HCT116 (cell line): ENCODE results near the gene PCLO. TPM values are rescaled to one million over a fixed set of nuclear protein-coding genes. Genes with fewer than 3 reads are reported as not detected.

Experiments
- ATAC-seq: fragments of 200-7000 bp; cut with Tn5 transposase; 2 replicates; pipeline ENCODE4 v1.9.1; 2020; ENCODE audit warnings: mild to moderate bottlenecking, moderate library complexity
- BruUV-seq: library from RNA; stranded (reverse); fragments of 400-500 nt; replicated peaks from 2 replicates; lab custom pipeline; 2021; lab: Mats Ljungman, UMichigan
- CTCF ChIA-PET: fragments of 300-600 bp; sonication (Branson Sonifier 250); formaldehyde crosslinking; loops from one replicate; lab custom pipeline; 2021; ENCODE audit warnings: antibody characterized with exemption; lab: Charles Lee
- POLR2A ChIA-PET: fragments of 300-600, 350-600 bp; sonication (Branson Sonifier 250); formaldehyde crosslinking; loops from one replicate; lab custom pipeline; 2021; ENCODE audit warnings: antibody characterized with exemption; lab: Charles Lee
- RAD21 ChIA-PET, 2 experiments: fragments of 300-600 bp; sonication (Branson Sonifier 250); formaldehyde crosslinking; loops; one replicate each; lab custom pipeline; 2023; ENCODE audit warnings: low total read pairs in 2 of 2; ENCODE audit not compliant: uncharacterized antibody in 2 of 2, unreplicated experiment in 2 of 2, low non-redundant PET in 1 of 2; lab: Charles Lee
- DNase-seq: peaks from one replicate; pipeline ENCODE4 v3.0.0-alpha.2; 2010; ENCODE audit warnings: low read depth, low spot score
- H2AFZ ChIP-seq: fragments of 200-600 bp; shearing (Covaris generic), sonication (generic); 2 replicates; pipeline ENCODE4 v1.6.1; 2017; ENCODE audit warnings: low read depth, mixed run types, mixed read lengths, antibody characterized with exemption, low read length; ENCODE audit not compliant: poor library complexity, severe bottlenecking
- H3K27ac ChIP-seq: 2 replicates; pipeline ENCODE4 v1.5.1; 2012; ENCODE audit warnings: low read depth, low read length
- H3K27me3 ChIP-seq: fragments of 200-600 bp; sonication (generic); 2 replicates; pipeline ENCODE4 v1.6.1; 2016; ENCODE audit warnings: mixed run types, low read length, mixed read lengths; ENCODE audit not compliant: insufficient read depth
- H3K36me3 ChIP-seq, 2 experiments: fragments of 200-500 bp in 1 of 2; fragments of 200-600 bp in 1 of 2; sonication (Bioruptor generic) in 1 of 2; sonication (generic) in 1 of 2; 2 replicates each; pipeline versions ENCODE4 v1.5.1 to v1.6.1; 2014 to 2016; ENCODE audit warnings: low read length in 2 of 2, inconsistent platforms in 1 of 2, mixed read lengths in 1 of 2, mixed run types in 1 of 2; ENCODE audit not compliant: insufficient read depth in 2 of 2, control insufficient read depth in 1 of 2
- H3K4me1 ChIP-seq, 2 experiments: fragments of 200-600 bp in 1 of 2; sonication (generic) in 1 of 2; 2 replicates each; pipeline versions ENCODE4 v1.5.1 to v1.6.1; 2012 to 2017; ENCODE audit warnings: low read length in 2 of 2, inconsistent platforms in 1 of 2, mild to moderate bottlenecking in 1 of 2, mixed read lengths in 1 of 2, mixed run types in 1 of 2, moderate library complexity in 1 of 2; ENCODE audit not compliant: insufficient read depth in 2 of 2, control insufficient read depth in 1 of 2
- H3K4me2 ChIP-seq: fragments of 200-600 bp; sonication (generic); 2 replicates; pipeline ENCODE4 v1.6.1; 2017; ENCODE audit warnings: mixed run types, low read length, mixed read lengths
- H3K4me3 ChIP-seq, 2 experiments: fragments of 200-600 bp in 1 of 2; sonication (generic) in 1 of 2; replicated peaks in 1 of 2; 2 replicates each; pipeline ENCODE4 v1.5.1; 2011 to 2016; ENCODE audit warnings: low read length in 2 of 2, control low read depth in 1 of 2, low read depth in 1 of 2, mild to moderate bottlenecking in 1 of 2, mixed read lengths in 1 of 2, mixed run types in 1 of 2
- H3K79me2 ChIP-seq: fragments of 200-600 bp; sonication (generic); 2 replicates; pipeline ENCODE4 v1.6.1; 2017; ENCODE audit warnings: mild to moderate bottlenecking, mixed run types, low read length, moderate library complexity, mixed read lengths; ENCODE audit not compliant: insufficient read depth
- H3K9ac ChIP-seq: fragments of 200-600 bp; sonication (generic); 2 replicates; pipeline ENCODE4 v1.6.1; 2016; ENCODE audit warnings: low read length, mixed read lengths
- H3K9me2 ChIP-seq: fragments of 200-600 bp; sonication (generic), shearing (Covaris generic); 2 replicates; pipeline ENCODE4 v1.6.1; 2017; ENCODE audit warnings: mixed run types, mild to moderate bottlenecking, moderate library complexity; ENCODE audit not compliant: insufficient read depth
- H3K9me3 ChIP-seq, 2 experiments: fragments of 200-500 bp in 1 of 2; fragments of 200-600 bp in 1 of 2; sonication (Bioruptor generic) in 1 of 2; sonication (generic) in 1 of 2; 2 replicates each; pipeline ENCODE4 v1.6.1; 2014 to 2017; ENCODE audit warnings: low read length in 2 of 2, mixed read lengths in 2 of 2, inconsistent platforms in 1 of 2, low read depth in 1 of 2, mild to moderate bottlenecking in 1 of 2, mixed run types in 1 of 2, moderate library complexity in 1 of 2; ENCODE audit not compliant: control insufficient read depth in 1 of 2, insufficient read depth in 1 of 2
- H4K20me1 ChIP-seq: fragments of 200-600 bp; sonication (generic), shearing (Covaris generic); 2 replicates; pipeline ENCODE4 v1.6.1; 2017; ENCODE audit warnings: mixed run types, mild to moderate bottlenecking, moderate library complexity; ENCODE audit not compliant: insufficient read depth
- ATF3 ChIP-seq: IDR thresholded peaks from 2 replicates; pipeline ENCODE4 v1.6.1; 2012
- CBX3 ChIP-seq: IDR thresholded peaks from 2 replicates; pipeline ENCODE4 v1.6.1; 2012; ENCODE audit warnings: low read depth
- CEBPB ChIP-seq: IDR thresholded peaks from 2 replicates; pipeline ENCODE4 v1.6.1; 2012; ENCODE audit warnings: low read depth
- ELF1 ChIP-seq: IDR thresholded peaks from 2 replicates; pipeline ENCODE4 v1.6.1; 2012; ENCODE audit warnings: low read depth, borderline replicate concordance
- EZH2 ChIP-seq: fragments of 200-600 bp; sonication (generic); IDR thresholded peaks from 2 replicates; pipeline ENCODE4 v1.6.1; 2017; ENCODE audit warnings: antibody characterized with exemption, mixed run types
- MAX ChIP-seq: IDR thresholded peaks from 2 replicates; pipeline ENCODE4 v1.6.1; 2012
- POLR2A ChIP-seq: IDR thresholded peaks from 2 replicates; pipeline ENCODE4 v1.7.0; 2011; ENCODE audit warnings: borderline replicate concordance; ENCODE audit not compliant: insufficient read depth, insufficient read length; ENCODE audit errors: extremely low read depth
- POLR2AphosphoS5 ChIP-seq: IDR thresholded peaks from 2 replicates; pipeline ENCODE4 v1.6.1; 2011; ENCODE audit warnings: mild to moderate bottlenecking, low read depth, low read length, moderate library complexity
- RAD21 ChIP-seq: IDR thresholded peaks from 2 replicates; pipeline ENCODE4 v1.6.1; 2012; ENCODE audit warnings: low read depth, mild to moderate bottlenecking
- REST ChIP-seq: IDR thresholded peaks from 2 replicates; pipeline ENCODE4 v1.6.1; 2012; ENCODE audit warnings: low read depth
- SIN3A ChIP-seq: IDR thresholded peaks from 2 replicates; pipeline ENCODE4 v1.6.1; 2012; ENCODE audit warnings: low read depth
- SP1 ChIP-seq: IDR thresholded peaks from 2 replicates; pipeline ENCODE4 v1.6.1; 2012; ENCODE audit warnings: low read depth
- SRF ChIP-seq: IDR thresholded peaks from 2 replicates; pipeline ENCODE4 v1.6.1; 2012; ENCODE audit warnings: low read depth
- TCF7L2 ChIP-seq: IDR thresholded peaks from 2 replicates; pipeline ENCODE4 v1.7.0; 2011; ENCODE audit warnings: borderline replicate concordance, inconsistent platforms; ENCODE audit not compliant: insufficient read depth, insufficient read length; ENCODE audit errors: extremely low read depth
- YY1 ChIP-seq: IDR thresholded peaks from 2 replicates; pipeline ENCODE4 v1.6.1; 2011; ENCODE audit warnings: low read length, low read depth, moderate library complexity, mild to moderate bottlenecking; ENCODE audit not compliant: insufficient replicate concordance; ENCODE audit errors: extremely low read depth
- ZBTB33 ChIP-seq: IDR thresholded peaks from 2 replicates; pipeline ENCODE4 v1.6.1; 2011; ENCODE audit warnings: mild to moderate bottlenecking, low read length, moderate library complexity; ENCODE audit not compliant: insufficient replicate concordance; ENCODE audit errors: extremely low read depth
- intact Hi-C: fragments of 100-400 bp; cut with micrococcal nuclease; formaldehyde crosslinking; loops from 2 replicates; pipeline ENCODE4 v1.10.0; 2022
- total RNA-seq: library from RNA; stranded (reverse); gene quantifications from one replicate; pipeline ENCODE4 v1.2.1, GENCODE V29; 2021; ENCODE audit not compliant: unreplicated experiment

Gene PCLO
- total RNA-seq, 1 experiment from 2014 or later, result 2.4 TPM

DNA sequence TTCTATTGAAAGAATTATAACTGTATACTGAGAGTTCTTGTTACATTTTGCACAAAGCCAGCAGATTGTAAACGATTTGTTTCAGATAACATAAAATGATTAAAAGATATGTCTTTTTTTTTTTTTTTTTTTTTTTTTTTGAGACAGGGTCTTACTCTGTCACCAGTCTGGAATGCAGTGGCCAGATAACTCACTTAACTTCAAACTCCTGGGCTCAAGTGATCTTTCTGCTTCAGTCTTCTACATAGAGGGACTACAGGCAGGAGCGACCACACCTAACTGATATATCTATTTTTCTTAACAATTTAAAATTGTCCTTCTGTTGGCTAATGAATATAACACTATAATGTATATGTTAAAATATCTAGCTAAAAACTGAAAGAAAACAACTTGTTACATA, 401.9 kb downstream of the PCLO start:
- no peaks in the 10 kb centered on the region for H3K79me2 ChIP-seq
- ATAC-seq, result no peak
- DNase-seq, result no peak
- POLR2A ChIA-PET, result no interaction called here
- peaks cover 4% of the 10 kb centered on the region; the same call in 1 of the 2 replicates for H3K9me2 ChIP-seq
- no peak overlapping the region for H3K4me2 ChIP-seq
- CTCF ChIA-PET, result interaction anchor here (1.3 kb wide), 1 partner anchor 31 kb away, joined by 3 read pairs; no protein-coding TSS in a partner anchor
- no peaks in the 10 kb centered on the region for H3K4me1 ChIP-seq
- H3K9me3 ChIP-seq, result no peaks in the 10 kb centered on the region
- H3K36me3 ChIP-seq, result no peaks in the 10 kb centered on the region
- no peak overlapping the region for H2AFZ ChIP-seq
- no TSS peak for BruUV-seq
- no peak overlapping the region for H3K27ac ChIP-seq
- TF ChIP-seq POLR2A (no peak), CBX3 (no peak), SIN3A (no peak), RAD21 (no peak), SRF (no peak), EZH2 (no peak), REST (no peak), ZBTB33 (no peak), ELF1 (no peak), POLR2AphosphoS5 (no peak), ATF3 (no peak), YY1 (no peak), SP1 (no peak), TCF7L2 (no peak), CEBPB (no peak), MAX (no peak)
- H4K20me1 ChIP-seq, result no peaks in the 10 kb centered on the region
- H3K27me3 ChIP-seq, result no peaks in the 10 kb centered on the region
- no peak overlapping the region for H3K9ac ChIP-seq
- H3K4me3 ChIP-seq, result no peak overlapping the region
- RAD21 ChIA-PET, result no interaction called here
- intact Hi-C loops, result no loop called here
